Measurements from ENCODE around the gene FNDC5.

GRCh38 chr1:32886004-32886827 lies 15.5 kb upstream of the FNDC5 start, which contains the start of gene HPCA:
- 0 out of 2 replicates have a peak, but pooled peaks have one; percentile 37 for TF ChIP-seq ZFP30 (CRISPR knock-in tag; IDR thresholded peaks at IDR 0.05)
- no peak for TF ChIP-seq ARNTL (CRISPR knock-in tag; IDR thresholded peaks at IDR 0.05; ENCODE audit: borderline replicate concordance, low read depth)
- TF ChIP-seq ZNF8 (CRISPR knock-in tag; IDR thresholded peaks at IDR 0.05) = peak; percentile 25; the same call in 1 of the 2 replicates
- no peak for TF ChIP-seq TOX (CRISPR knock-in tag; IDR thresholded peaks at IDR 0.05; ENCODE audit: borderline replicate concordance)
- no peak for TF ChIP-seq RARB (CRISPR knock-in tag; IDR thresholded peaks at IDR 0.05)
- peak; percentile 60; the same call in 1 of the 2 replicates for TF ChIP-seq ZNF565 (CRISPR knock-in tag; conservative IDR thresholded peaks at IDR 0.05; ENCODE audit: low read depth)
- TF ChIP-seq TSHZ2 (CRISPR knock-in tag; IDR thresholded peaks at IDR 0.05) = peak; percentile 75; the same call in 1 of the 2 replicates
